HG03095 (cell line): Measurements from ENCODE around the gene KIAA1143.
A peak's percentile ranks its signal among the peaks of the same experiment; 100 is the strongest.

Experiments used
- ATAC-seq: cut with Tn5 transposase; IDR thresholded peaks from one replicate; pipeline ENCODE4 v1.9.1; 2021; ENCODE audit warnings: moderate library complexity; ENCODE audit not compliant: unreplicated experiment

The KIAA1143 gene

GRCh38 chr3:44761424-44762169, at the start of gene KIAA1143, which contains the start of gene KIF15:
TSS of gene KIAA1143 (minus strand) at chr3:44761619. CDS start at chr3:44761602, 17 bp downstream.
TSS of gene KIF15 (plus strand) at chr3:44761794. CDS start at chr3:44761866, 72 bp downstream.
- ATAC-seq, result peak; percentile 80

- ATAC-seq, result no peak
Observed at GRCh38 chr3:44805960-44806359, 44.5 kb upstream of the KIAA1143 start.

GRCh38 chr3:44803298-44803697, 41.9 kb upstream of the KIAA1143 start:
- peak; percentile 65 for ATAC-seq

- ATAC-seq, result no peak
Observed at GRCh38 chr3:44802011-44802410, 40.6 kb upstream of the KIAA1143 start.

- no peak for ATAC-seq
Observed at GRCh38 chr3:44795197-44795596, 33.8 kb upstream of the KIAA1143 start.

GRCh38 chr3:44782891-44783290, 21.5 kb upstream of the KIAA1143 start:
- no peak for ATAC-seq

- no peak for ATAC-seq
Observed at GRCh38 chr3:44772099-44772442, 10.7 kb upstream of the KIAA1143 start.

GRCh38 chr3:44771424-44772098, 10.1 kb upstream of the KIAA1143 start:
- ATAC-seq, result no peak

- no peak for ATAC-seq
Observed at GRCh38 chr3:44764248-44764647, 2.8 kb upstream of the KIAA1143 start.

GRCh38 chr3:44762690-44763089, 1.3 kb upstream of the KIAA1143 start:
- no peak for ATAC-seq

GRCh38 chr3:44762170-44762677, 805 bp upstream of the KIAA1143 start:
- no peak for ATAC-seq

- ATAC-seq, result no peak
Observed at GRCh38 chr3:44761101-44761423, 357 bp downstream of the KIAA1143 start.

GRCh38 chr3:44734646-44735168, 26.7 kb downstream of the KIAA1143 start:
- ATAC-seq, result no peak

- peak; percentile 89 for ATAC-seq
Observed at GRCh38 chr3:44729384-44729910, 32.0 kb downstream of the KIAA1143 start, which contains the start of gene ZNF501. TSS of gene ZNF501 (plus strand) at chr3:44729635. CDS start at chr3:44734422, 4,787 bp downstream.

GRCh38 chr3:44722103-44722401, 39.4 kb downstream of the KIAA1143 start:
- ATAC-seq, result no peak

GRCh38 chr3:44721231-44722102, 40.0 kb downstream of the KIAA1143 start:
- ATAC-seq, result no peak

GRCh38 chr3:44712455-44713075, 48.9 kb downstream of the KIAA1143 start, which contains the start of gene ZNF502:
TSS of gene ZNF502 (plus strand) at chr3:44712660. CDS start at chr3:44720262, 7,602 bp downstream.
- ATAC-seq, result no peak
